Gastrocnemius medialis (tissue), 4 donors: ENCODE data around the gene RFK. TPM values are rescaled to one million over a fixed set of nuclear protein-coding genes. Genes with fewer than 3 reads are reported as not detected.
"Not testable (repeated sequence)": the region's sequence is repeated elsewhere in the genome, so short reads cannot be mapped to it uniquely, and the experiment has no call there.

Source experiments
- ATAC-seq, 2 donors: fragments of 150-250 bp; one replicate each; pipeline ENCODE4 v1.9.1; 2016
- DNase-seq, 2 donors: peaks; one replicate each; pipeline ENCODE4 v3.0.0-alpha.2; 2019
- H3K27ac ChIP-seq, 4 donors: fragments of 200-600 bp; sonication (generic); 1 replicate in 1 of 4; 2 replicates in 3 of 4; pipeline ENCODE4 v1.5.1; 2016 to 2018; ENCODE audit warnings: mild to moderate bottlenecking in 2 of 4, moderate library complexity in 1 of 4
- H3K27me3 ChIP-seq, 3 donors: fragments of 200-600 bp; sonication (generic) in 2 of 3; 1 replicate in 1 of 3; 2 replicates in 2 of 3; pipeline versions ENCODE4 v1.5.1 to v1.6.0; 2016 to 2019; ENCODE audit warnings: mild to moderate bottlenecking in 1 of 3, moderate library complexity in 1 of 3
- H3K36me3 ChIP-seq, 2 donors: fragments of 200-600 bp; sonication (generic) in 1 of 2; one replicate each; pipeline ENCODE4 v1.5.1; 2017 to 2018
- H3K4me1 ChIP-seq, 2 donors: fragments of 200-600 bp; sonication (generic) in 1 of 2; one replicate each; pipeline ENCODE4 v1.5.1; 2016 to 2017; ENCODE audit warnings: mild to moderate bottlenecking in 2 of 2
- H3K4me3 ChIP-seq, 4 donors: fragments of 200-600 bp; sonication (generic) in 3 of 4; 1 replicate in 1 of 4; 2 replicates in 3 of 4; pipeline ENCODE4 v1.5.1; 2016 to 2019; ENCODE audit warnings: mild to moderate bottlenecking in 2 of 4
- H3K9me3 ChIP-seq, 3 donors: fragments of 200-600 bp; sonication (generic) in 2 of 3; 1 replicate in 1 of 3; 2 replicates in 2 of 3; pipeline ENCODE4 v1.5.1; 2016 to 2019
- POLR2A ChIP-seq, 2 donors: fragments of 450-650 bp; IDR thresholded peaks; one replicate each; pipeline ENCODE4 v1.6.1; 2017; ENCODE audit warnings: antibody characterized with exemption in 2 of 2, mild to moderate bottlenecking in 2 of 2, moderate library complexity in 2 of 2
- in situ Hi-C, 4 donors: fragments of 200-750 bp; cut with MboI; loops; one replicate each; pipeline versions ENCODE4 v1.15.0 to v1.8.0; 2017; ENCODE audit warnings: low sequenced_read_pairs in 4 of 4
- intact Hi-C: fragments of 100-400 bp; cut with DNase I; formaldehyde crosslinking; loops from one replicate; pipeline ENCODE4 v1.15.1; 2023; ENCODE audit warnings: low total_unique reads
- total RNA-seq, 4 donors: library from RNA; depleted of rRNA; stranded (reverse); fragments of >200 nt; gene quantifications; one replicate each; pipeline versions ENCODE4 v1.1.0 to v1.2.3, GENCODE V29; 2016
- TF ChIP-seq, protein P1 (sequence below), 5 experiments: fragments of 450-650 bp in 3 of 5; fragments of 200-600 bp in 2 of 5; sonication (generic) in 2 of 5; IDR thresholded peaks in 4 of 5; conservative IDR thresholded peaks in 1 of 5; 1 replicate in 4 of 5; 2 replicates in 1 of 5; pipeline ENCODE4 v1.5.1; 2016 to 2019; ENCODE audit warnings: antibody characterized with exemption in 5 of 5, mild to moderate bottlenecking in 3 of 5, moderate library complexity in 3 of 5

Gene RFK
- total RNA-seq, 4 donors from 2014 or later, result 13.2 to 33.6 (median 25.6) TPM

DNA sequence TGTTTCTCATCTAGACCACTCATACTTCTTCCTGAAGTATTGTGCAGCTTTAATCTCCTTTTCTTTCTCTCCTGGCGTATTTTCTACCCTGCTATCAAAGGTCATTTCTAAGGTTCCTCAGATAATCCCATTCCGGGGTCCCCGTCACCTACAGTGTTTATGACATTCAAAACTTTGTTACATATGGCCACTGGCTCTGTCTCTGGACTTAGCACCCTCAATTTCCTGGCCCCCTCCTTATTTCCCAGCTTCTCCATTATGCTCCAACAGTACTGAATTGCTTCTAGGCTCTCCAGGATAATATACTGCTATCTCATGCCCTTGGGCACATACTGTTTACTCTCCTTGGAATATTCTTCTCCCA is 31.2 kb downstream of the RFK start:
- Histone ChIP-seq H3K36me3 (no peaks in the 10 kb centered on the region), H3K4me3 (no peak overlapping the region), H3K4me1 (no peaks in the 10 kb centered on the region), H3K9me3 (no peaks in the 10 kb centered on the region), H3K27ac (no peak overlapping the region), H3K27me3 (no peaks in the 10 kb centered on the region)
- no peak for TF ChIP-seq POLR2A (IDR thresholded peaks at IDR 0.05)
- TF ChIP-seq, protein P1, sequence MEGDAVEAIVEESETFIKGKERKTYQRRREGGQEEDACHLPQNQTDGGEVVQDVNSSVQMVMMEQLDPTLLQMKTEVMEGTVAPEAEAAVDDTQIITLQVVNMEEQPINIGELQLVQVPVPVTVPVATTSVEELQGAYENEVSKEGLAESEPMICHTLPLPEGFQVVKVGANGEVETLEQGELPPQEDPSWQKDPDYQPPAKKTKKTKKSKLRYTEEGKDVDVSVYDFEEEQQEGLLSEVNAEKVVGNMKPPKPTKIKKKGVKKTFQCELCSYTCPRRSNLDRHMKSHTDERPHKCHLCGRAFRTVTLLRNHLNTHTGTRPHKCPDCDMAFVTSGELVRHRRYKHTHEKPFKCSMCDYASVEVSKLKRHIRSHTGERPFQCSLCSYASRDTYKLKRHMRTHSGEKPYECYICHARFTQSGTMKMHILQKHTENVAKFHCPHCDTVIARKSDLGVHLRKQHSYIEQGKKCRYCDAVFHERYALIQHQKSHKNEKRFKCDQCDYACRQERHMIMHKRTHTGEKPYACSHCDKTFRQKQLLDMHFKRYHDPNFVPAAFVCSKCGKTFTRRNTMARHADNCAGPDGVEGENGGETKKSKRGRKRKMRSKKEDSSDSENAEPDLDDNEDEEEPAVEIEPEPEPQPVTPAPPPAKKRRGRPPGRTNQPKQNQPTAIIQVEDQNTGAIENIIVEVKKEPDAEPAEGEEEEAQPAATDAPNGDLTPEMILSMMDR (IDR thresholded peaks at IDR 0.05 in 4 of 5, conservative IDR thresholded peaks at IDR 0.05 in 1 of 5), result no peak
- DNase-seq (no peak), ATAC-seq (no peak)
- intact Hi-C loops (no loop called here), in situ Hi-C loops (no loop called here)

DNA sequence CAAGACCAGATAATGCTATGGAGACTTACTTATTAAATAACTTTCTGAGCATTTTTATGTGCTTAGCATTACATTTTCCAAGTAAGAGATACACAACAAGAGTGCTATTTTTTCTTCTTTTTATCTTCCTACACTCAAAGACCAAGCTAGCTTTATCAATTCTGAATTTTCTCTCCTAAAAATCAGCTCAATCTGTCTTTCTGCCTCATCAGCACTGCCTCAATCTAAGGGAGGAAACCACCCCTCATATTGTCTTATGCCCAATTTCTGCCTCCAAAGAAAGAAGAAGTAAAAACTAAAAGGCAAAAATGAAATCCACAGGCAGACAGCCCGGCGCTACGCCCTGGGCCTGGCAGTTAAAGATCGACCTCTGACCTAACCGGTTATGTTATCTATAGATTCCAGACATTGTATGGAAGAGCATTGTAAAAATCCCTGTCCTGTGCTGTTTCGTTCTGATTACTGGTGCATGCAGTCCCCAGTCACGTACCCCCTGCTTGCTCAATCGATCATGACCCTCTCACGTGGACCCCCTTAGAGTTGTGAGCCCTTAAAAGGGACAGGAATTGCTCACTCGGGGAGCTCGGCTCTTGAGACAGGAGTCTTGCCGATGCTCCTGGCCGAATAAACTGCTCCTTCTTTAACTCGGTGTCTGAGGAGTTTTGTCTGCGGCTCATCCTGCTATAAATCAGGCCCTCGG is 31.7 kb downstream of the RFK start:
- intact Hi-C loops, H3K4me1 ChIP-seq, H3K36me3 ChIP-seq, ATAC-seq, DNase-seq, H3K27ac ChIP-seq, H3K27me3 ChIP-seq, in situ Hi-C loops, H3K4me3 ChIP-seq, H3K9me3 ChIP-seq: not testable (repeated sequence)

DNA sequence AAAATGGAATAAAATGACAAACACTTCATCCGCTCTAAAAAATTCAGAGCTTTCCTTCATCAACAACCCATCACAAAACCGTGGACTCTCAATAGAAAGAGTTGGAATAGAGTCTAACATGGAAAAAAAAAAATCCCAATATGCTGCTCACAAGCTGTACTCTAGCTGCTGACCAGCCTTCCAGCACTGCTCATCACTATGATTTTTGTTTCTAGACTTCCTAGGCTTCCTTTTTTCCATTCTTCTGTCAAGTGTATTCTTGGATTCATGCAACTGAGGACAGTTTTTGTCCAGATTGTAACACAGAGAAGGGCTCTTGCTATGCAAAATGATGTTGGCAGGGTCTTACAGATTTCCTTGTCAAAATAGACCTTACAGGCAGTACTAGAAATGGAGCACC is 34.5 kb downstream of the RFK start:
- H3K4me3 ChIP-seq, result no peak overlapping the region

DNA sequence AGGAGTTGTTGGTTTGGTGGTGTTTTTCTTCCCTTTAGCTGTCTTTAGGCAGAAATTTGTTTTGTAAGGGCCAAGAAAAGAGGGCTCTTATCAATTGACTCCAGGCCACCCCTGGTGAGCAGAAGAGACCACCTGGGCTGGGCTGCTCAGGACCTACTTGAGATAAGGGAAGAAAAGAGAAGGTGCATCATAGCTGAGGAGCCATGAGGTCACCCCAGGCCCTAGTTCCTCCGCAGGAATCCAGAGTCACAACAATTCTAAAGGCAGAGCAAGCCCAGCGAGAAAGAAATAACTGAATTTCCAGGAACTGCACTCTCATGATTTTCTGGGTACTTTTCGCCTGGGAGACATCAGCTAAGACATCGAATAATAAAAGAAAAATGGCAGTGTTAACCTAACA is 34.9 kb downstream of the RFK start:
- no peak for TF ChIP-seq POLR2A (IDR thresholded peaks at IDR 0.05)
- TF ChIP-seq, protein P1 (IDR thresholded peaks at IDR 0.05 in 4 of 5, conservative IDR thresholded peaks at IDR 0.05 in 1 of 5), result no peak
- intact Hi-C loops, result no loop called here
- H3K27me3 ChIP-seq, result no peaks in the 10 kb centered on the region
- ATAC-seq (no peak), DNase-seq (no peak)
- no peaks in the 10 kb centered on the region for H3K4me1 ChIP-seq
- in situ Hi-C loops, result no loop called here
- no peaks in the 10 kb centered on the region for H3K36me3 ChIP-seq
- no peak overlapping the region for H3K27ac ChIP-seq
- H3K4me3 ChIP-seq, result no peak overlapping the region
- no peaks in the 10 kb centered on the region for H3K9me3 ChIP-seq

More for the DNA sequence above, 34.5 kb downstream of the RFK start:
- intact Hi-C loops, result no loop called here
- no peaks in the 10 kb centered on the region for H3K4me1 ChIP-seq
- no peaks in the 10 kb centered on the region for H3K36me3 ChIP-seq
- H3K9me3 ChIP-seq, result no peaks in the 10 kb centered on the region
- no peak overlapping the region for H3K27ac ChIP-seq
- in situ Hi-C loops, result no loop called here
- H3K27me3 ChIP-seq, result no peaks in the 10 kb centered on the region
- ATAC-seq (no peak), DNase-seq (no peak)
- no peak for TF ChIP-seq POLR2A (IDR thresholded peaks at IDR 0.05)
- TF ChIP-seq, protein P1 (IDR thresholded peaks at IDR 0.05 in 4 of 5, conservative IDR thresholded peaks at IDR 0.05 in 1 of 5), result no peak

DNA sequence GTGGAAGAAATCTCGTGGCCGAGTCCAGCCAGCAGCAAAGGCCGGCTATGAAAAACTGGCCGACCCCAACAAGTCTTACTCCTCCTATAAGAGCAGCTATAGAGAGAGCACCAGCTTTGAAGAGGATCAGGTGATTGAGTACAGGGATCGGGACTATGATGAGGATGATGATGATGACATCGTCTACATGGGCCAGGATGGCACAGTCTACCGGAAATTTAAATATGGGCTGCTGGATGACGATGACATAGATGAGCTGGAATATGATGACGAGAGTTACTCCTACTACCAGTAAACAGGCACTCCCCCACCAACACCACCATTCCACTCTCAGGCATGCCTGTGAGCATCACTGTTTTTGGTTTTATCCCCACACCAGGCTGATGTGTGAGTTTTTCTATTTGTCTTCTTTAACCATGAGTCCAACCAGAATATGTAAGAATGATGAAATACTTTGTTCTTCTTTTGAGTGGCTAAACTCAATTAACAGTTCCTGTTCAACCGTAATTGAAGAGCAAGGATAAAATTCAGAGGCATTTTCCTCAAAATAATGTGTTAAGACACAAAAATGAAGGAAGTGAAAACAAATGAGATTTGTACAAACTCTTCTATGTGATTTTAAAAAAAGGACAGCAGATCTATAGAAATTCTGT is 35.5 kb downstream of the RFK start:
- Histone ChIP-seq H3K9me3 (no peaks in the 10 kb centered on the region), H3K27ac (no peak overlapping the region), H3K4me3 (no peak overlapping the region), H3K27me3 (no peaks in the 10 kb centered on the region), H3K4me1 (no peaks in the 10 kb centered on the region), H3K36me3 (no peaks in the 10 kb centered on the region)
- TF ChIP-seq, protein P1 (IDR thresholded peaks at IDR 0.05 in 4 of 5, conservative IDR thresholded peaks at IDR 0.05 in 1 of 5), result no peak
- TF ChIP-seq POLR2A (IDR thresholded peaks at IDR 0.05), result no peak
- intact Hi-C loops (no loop called here), in situ Hi-C loops (no loop called here)
- no peak for ATAC-seq
- no peak for DNase-seq
